Measurements from ENCODE around the gene C20orf173.
A peak's percentile ranks its signal among the peaks of the same experiment; 100 is the strongest.

C20orf173 gene

DNA sequence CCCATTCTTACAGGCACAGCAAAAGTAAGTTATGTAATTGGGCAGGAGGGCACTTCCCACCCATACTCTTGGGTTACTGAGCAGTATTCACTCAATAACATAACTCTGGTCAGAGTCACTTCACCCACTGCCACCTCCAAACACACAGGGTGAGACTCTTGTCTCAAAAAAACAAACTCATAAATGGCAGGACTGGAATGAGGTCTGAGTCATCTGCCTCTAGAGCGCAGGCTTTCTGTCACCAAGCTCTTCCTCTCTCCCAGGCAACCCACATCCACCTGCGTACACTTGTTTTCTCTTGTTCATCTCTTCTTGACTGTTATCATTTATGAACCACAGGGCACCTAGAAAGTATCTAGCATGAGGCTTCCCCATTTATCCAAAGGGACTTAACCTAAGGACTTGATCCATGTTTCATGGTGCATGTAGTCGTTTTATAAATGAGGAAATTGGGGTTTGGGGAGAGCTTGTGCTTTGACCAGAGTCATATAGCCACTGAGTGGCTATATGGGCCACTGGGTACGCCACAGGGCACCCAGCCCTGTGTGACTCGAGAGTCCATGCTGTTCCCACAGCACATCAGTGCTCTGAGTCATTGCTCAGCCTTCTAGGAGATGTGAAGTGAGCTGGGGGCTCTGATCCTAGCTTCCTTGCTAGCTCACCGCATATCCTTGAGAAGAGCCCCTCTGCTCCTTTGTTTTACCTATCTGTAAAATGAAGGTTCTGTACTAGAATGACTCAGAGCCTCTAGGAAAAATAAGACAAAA lies 22.4 kb downstream of the C20orf173 start:
- H3K27me3 Mint-ChIP-seq (ENCODE audit: low read depth), result no peaks in the 10 kb centered on the region
- H3K4me3 Mint-ChIP-seq, result no peak overlapping the region
- H3K9me3 Mint-ChIP-seq, result no peaks in the 10 kb centered on the region
- peak overlapping the region; percentile 32 for H3K27ac Mint-ChIP-seq
- H3K4me1 Mint-ChIP-seq (ENCODE audit: low read depth), result peaks cover 29% of the 10 kb centered on the region
- H3K36me3 Mint-ChIP-seq (ENCODE audit: low read depth), result peaks cover 56% of the 10 kb centered on the region

GRCh38 chr20:35506179-35506578 lies 23.3 kb downstream of the C20orf173 start:
- Mint-ChIP-seq H3K27me3 (ENCODE audit: low read depth) (no peaks in the 10 kb centered on the region), H3K4me3 (no peak overlapping the region), H3K36me3 (ENCODE audit: low read depth) (peaks cover 53% of the 10 kb centered on the region), H3K9me3 (no peaks in the 10 kb centered on the region), H3K27ac (peak overlapping the region; percentile 55), H3K4me1 (ENCODE audit: low read depth) (peaks cover 30% of the 10 kb centered on the region)

DNA sequence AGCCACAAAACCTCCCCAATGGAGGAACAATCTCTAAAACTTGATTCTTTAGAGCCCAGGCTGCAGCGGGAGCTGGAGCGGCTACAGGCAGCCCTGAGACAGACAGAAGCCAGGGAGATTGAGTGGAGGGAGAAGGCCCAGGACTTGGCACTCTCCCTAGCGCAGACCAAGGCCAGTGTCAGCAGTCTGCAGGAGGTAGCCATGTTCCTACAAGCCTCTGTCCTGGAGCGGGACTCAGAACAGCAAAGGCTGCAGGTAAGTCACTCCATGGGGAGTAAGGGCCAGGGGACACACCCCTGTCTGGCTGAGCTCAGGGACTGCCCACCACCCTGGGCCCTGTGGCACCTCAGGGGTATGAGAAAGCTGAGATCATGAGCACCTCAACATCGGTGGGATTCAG lies 24.7 kb downstream of the C20orf173 start:
- Mint-ChIP-seq H3K9me3 (no peaks in the 10 kb centered on the region), H3K4me1 (ENCODE audit: low read depth) (peaks cover 30% of the 10 kb centered on the region), H3K27ac (no peak overlapping the region), H3K4me3 (no peak overlapping the region), H3K36me3 (ENCODE audit: low read depth) (peaks cover 66% of the 10 kb centered on the region), H3K27me3 (ENCODE audit: low read depth) (no peaks in the 10 kb centered on the region)

DNA sequence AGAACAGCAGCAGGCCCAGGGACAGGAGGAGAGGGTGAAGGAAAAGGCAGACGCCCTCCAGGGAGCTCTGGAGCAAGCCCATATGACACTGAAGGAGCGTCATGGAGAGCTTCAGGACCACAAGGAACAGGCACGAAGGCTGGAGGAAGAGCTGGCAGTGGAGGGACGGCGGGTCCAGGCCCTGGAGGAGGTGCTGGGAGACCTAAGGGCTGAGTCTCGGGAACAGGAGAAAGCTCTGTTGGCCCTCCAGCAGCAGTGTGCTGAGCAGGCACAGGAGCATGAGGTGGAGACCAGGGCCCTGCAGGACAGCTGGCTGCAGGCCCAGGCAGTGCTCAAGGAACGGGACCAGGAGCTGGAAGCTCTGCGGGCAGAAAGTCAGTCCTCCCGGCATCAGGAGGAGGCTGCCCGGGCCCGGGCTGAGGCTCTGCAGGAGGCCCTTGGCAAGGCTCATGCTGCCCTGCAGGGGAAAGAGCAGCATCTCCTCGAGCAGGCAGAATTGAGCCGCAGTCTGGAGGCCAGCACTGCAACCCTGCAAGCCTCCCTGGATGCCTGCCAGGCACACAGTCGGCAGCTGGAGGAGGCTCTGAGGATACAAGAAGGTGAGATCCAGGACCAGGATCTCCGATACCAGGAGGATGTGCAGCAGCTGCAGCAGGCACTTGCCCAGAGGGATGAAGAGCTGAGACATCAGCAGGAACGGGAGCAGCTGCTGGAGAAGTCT lies 25.5 kb downstream of the C20orf173 start:
- H3K4me3 Mint-ChIP-seq, result no peak overlapping the region
- no peaks in the 10 kb centered on the region for H3K9me3 Mint-ChIP-seq
- H3K4me1 Mint-ChIP-seq (ENCODE audit: low read depth), result peaks cover 30% of the 10 kb centered on the region
- H3K27ac Mint-ChIP-seq, result no peak overlapping the region
- H3K27me3 Mint-ChIP-seq (ENCODE audit: low read depth), result no peaks in the 10 kb centered on the region
- peaks cover 72% of the 10 kb centered on the region for H3K36me3 Mint-ChIP-seq (ENCODE audit: low read depth)

GRCh38 chr20:35503281-35503680 lies 26.2 kb downstream of the C20orf173 start:
- Mint-ChIP-seq H3K9me3 (no peaks in the 10 kb centered on the region), H3K27me3 (ENCODE audit: low read depth) (no peaks in the 10 kb centered on the region), H3K27ac (no peak overlapping the region), H3K4me3 (no peak overlapping the region), H3K36me3 (ENCODE audit: low read depth) (peaks cover 70% of the 10 kb centered on the region), H3K4me1 (ENCODE audit: low read depth) (peaks cover 30% of the 10 kb centered on the region)

GRCh38 chr20:35502352-35502751 lies 27.1 kb downstream of the C20orf173 start:
- no peak overlapping the region for H3K27ac Mint-ChIP-seq
- peaks cover 30% of the 10 kb centered on the region for H3K4me1 Mint-ChIP-seq (ENCODE audit: low read depth)
- H3K36me3 Mint-ChIP-seq (ENCODE audit: low read depth), result peaks cover 73% of the 10 kb centered on the region
- no peaks in the 10 kb centered on the region for H3K9me3 Mint-ChIP-seq
- no peaks in the 10 kb centered on the region for H3K27me3 Mint-ChIP-seq (ENCODE audit: low read depth)
- H3K4me3 Mint-ChIP-seq, result no peak overlapping the region

DNA sequence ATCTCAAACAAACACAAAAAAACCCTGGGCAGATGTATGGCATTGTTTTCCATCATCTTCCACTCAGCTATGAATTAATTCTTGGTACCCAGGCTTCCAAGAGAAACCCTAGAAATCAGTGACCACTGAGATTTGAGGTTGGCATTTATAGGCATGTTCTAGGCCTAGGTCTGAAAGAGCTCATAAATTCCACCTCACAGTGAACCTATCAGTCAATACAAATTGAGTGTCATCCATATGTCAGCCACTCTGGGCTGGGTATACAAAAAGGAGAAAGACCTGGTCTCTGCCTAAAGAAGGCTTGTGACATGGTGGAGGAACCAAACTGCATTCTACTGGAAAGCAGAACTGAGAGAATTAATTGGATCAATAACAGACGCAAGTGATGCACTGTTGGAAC lies 30.2 kb downstream of the C20orf173 start:
- H3K27me3 Mint-ChIP-seq (ENCODE audit: low read depth), result no peaks in the 10 kb centered on the region
- peaks cover 70% of the 10 kb centered on the region for H3K36me3 Mint-ChIP-seq (ENCODE audit: low read depth)
- H3K4me3 Mint-ChIP-seq, result no peak overlapping the region
- peaks cover 16% of the 10 kb centered on the region for H3K4me1 Mint-ChIP-seq (ENCODE audit: low read depth)
- H3K9me3 Mint-ChIP-seq, result no peaks in the 10 kb centered on the region
- H3K27ac Mint-ChIP-seq, result no peak overlapping the region

GRCh38 chr20:35497780-35498189 lies 31.7 kb downstream of the C20orf173 start:
- Mint-ChIP-seq H3K27me3 (ENCODE audit: low read depth) (no peaks in the 10 kb centered on the region), H3K9me3 (no peaks in the 10 kb centered on the region), H3K36me3 (ENCODE audit: low read depth) (peaks cover 68% of the 10 kb centered on the region), H3K27ac (no peak overlapping the region), H3K4me3 (no peak overlapping the region), H3K4me1 (ENCODE audit: low read depth) (peaks cover 11% of the 10 kb centered on the region)

- H3K27me3 Mint-ChIP-seq (ENCODE audit: low read depth), result no peaks in the 10 kb centered on the region
- no peak overlapping the region for H3K27ac Mint-ChIP-seq
- H3K4me1 Mint-ChIP-seq (ENCODE audit: low read depth), result peaks cover 15% of the 10 kb centered on the region
- no peaks in the 10 kb centered on the region for H3K9me3 Mint-ChIP-seq
- no peak overlapping the region for H3K4me3 Mint-ChIP-seq
- peaks cover 64% of the 10 kb centered on the region for H3K36me3 Mint-ChIP-seq (ENCODE audit: low read depth)
Measured at GRCh38 chr20:35497320-35497719, 32.1 kb downstream of the C20orf173 start.

DNA sequence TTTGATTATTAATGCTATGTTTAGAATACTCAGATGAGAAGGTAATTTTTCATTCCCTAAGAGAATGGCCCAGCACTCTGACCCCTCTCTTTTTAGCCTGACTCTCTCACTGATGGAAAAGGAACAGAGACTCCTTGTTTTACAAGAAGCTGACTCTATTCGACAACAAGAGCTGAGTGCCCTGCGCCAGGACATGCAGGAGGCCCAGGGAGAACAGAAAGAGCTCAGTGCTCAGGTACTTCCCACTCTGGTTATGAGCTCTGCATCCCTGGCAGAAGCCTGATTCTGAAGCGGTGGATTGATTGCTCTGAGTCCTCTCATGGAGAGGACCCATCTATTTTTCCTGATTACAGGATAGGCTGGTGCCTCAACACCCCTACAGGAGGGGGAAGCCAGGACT lies 33.0 kb downstream of the C20orf173 start:
- Mint-ChIP-seq H3K4me1 (ENCODE audit: low read depth) (peaks cover 19% of the 10 kb centered on the region), H3K4me3 (no peak overlapping the region), H3K27me3 (ENCODE audit: low read depth) (no peaks in the 10 kb centered on the region), H3K36me3 (ENCODE audit: low read depth) (peaks cover 59% of the 10 kb centered on the region), H3K9me3 (no peaks in the 10 kb centered on the region), H3K27ac (no peak overlapping the region)

GRCh38 chr20:35492352-35492751 lies 37.1 kb downstream of the C20orf173 start:
- peak overlapping the region; percentile 100 for H3K4me3 Mint-ChIP-seq
- peaks cover 50% of the 10 kb centered on the region for H3K36me3 Mint-ChIP-seq (ENCODE audit: low read depth)
- peak overlapping the region; percentile 5 for H3K27ac Mint-ChIP-seq
- no peaks in the 10 kb centered on the region for H3K27me3 Mint-ChIP-seq (ENCODE audit: low read depth)
- H3K9me3 Mint-ChIP-seq, result no peaks in the 10 kb centered on the region
- peaks cover 42% of the 10 kb centered on the region for H3K4me1 Mint-ChIP-seq (ENCODE audit: low read depth)

DNA sequence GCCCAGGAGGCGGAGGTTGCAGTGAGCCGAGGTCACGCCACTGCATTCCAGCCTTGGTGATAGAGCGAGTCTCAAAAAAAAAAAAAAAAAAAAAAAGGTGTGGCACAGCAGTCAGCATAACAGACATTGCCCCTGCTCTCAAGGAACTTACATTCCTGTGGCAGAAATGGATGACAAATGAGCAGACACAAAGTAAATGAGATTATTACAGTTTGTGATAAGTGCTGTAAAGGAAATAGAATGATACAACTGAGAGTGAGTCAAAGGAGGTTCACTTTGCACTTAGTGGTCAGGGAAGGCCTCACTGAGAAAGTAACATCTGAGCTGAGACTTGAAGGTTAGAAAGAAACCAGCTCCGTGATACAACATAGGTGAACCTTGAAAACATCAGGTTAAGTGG lies 37.6 kb downstream of the C20orf173 start:
- peaks cover 49% of the 10 kb centered on the region for H3K36me3 Mint-ChIP-seq (ENCODE audit: low read depth)
- H3K4me1 Mint-ChIP-seq (ENCODE audit: low read depth), result peaks cover 42% of the 10 kb centered on the region
- H3K27me3 Mint-ChIP-seq (ENCODE audit: low read depth), result no peaks in the 10 kb centered on the region
- H3K27ac Mint-ChIP-seq, result peak overlapping the region; percentile 100
- no peaks in the 10 kb centered on the region for H3K9me3 Mint-ChIP-seq
- H3K4me3 Mint-ChIP-seq, result peak overlapping the region; percentile 100

- no peaks in the 10 kb centered on the region for H3K27me3 Mint-ChIP-seq (ENCODE audit: low read depth)
- H3K4me3 Mint-ChIP-seq, result peak overlapping the region; percentile 100
- H3K9me3 Mint-ChIP-seq, result no peaks in the 10 kb centered on the region
- H3K27ac Mint-ChIP-seq, result peak overlapping the region; percentile 100
- H3K36me3 Mint-ChIP-seq (ENCODE audit: low read depth), result peaks cover 43% of the 10 kb centered on the region
- H3K4me1 Mint-ChIP-seq (ENCODE audit: low read depth), result peaks cover 42% of the 10 kb centered on the region
Measured at GRCh38 chr20:35490736-35491181, 38.7 kb downstream of the C20orf173 start.

DNA sequence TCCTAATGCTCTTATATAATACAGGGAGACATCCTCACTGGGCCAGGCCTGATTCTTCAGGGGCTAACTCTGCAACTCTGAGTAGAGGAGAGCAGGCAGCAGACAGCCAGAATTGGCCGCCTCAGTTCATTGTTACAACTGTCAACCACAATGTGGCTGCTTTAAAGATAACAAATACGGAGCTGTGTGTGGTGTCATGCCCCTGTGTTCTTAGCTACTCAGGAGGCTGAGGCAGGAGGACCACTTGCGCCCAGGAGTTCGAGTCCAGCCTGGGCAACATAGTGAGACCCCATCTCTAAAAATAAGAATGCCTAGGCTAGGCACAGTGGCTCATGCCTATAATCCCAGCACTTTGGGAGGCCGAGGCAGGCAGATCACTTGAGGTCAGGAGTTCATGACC lies 39.7 kb downstream of the C20orf173 start:
- H3K27me3 Mint-ChIP-seq (ENCODE audit: low read depth), result no peaks in the 10 kb centered on the region
- H3K4me3 Mint-ChIP-seq, result peak overlapping the region; percentile 80
- H3K27ac Mint-ChIP-seq, result peak overlapping the region; percentile 80
- H3K36me3 Mint-ChIP-seq (ENCODE audit: low read depth), result peaks cover 36% of the 10 kb centered on the region
- no peaks in the 10 kb centered on the region for H3K9me3 Mint-ChIP-seq
- H3K4me1 Mint-ChIP-seq (ENCODE audit: low read depth), result peaks cover 36% of the 10 kb centered on the region

DNA sequence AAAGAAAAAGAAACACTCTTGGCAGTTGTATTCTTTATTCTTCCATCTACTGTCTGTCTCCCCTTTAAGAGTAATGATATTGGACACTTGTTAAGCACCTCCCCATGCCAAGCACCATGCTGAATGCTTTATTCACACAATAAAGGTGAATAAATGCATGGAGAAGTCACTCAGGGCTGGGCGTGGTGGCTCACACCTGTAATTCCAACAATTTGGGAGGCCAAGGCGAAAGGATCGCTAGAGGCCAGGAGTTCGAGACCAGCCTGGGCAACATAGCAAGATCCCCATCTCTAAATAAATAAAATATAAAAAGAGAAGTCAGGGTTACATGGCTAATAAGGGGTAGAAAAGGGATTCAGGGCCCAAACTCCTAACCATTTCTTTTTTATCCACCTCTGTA lies 42.0 kb downstream of the C20orf173 start:
- H3K27me3 Mint-ChIP-seq (ENCODE audit: low read depth), result no peaks in the 10 kb centered on the region
- H3K27ac Mint-ChIP-seq, result no peak overlapping the region
- no peak overlapping the region for H3K4me3 Mint-ChIP-seq
- H3K36me3 Mint-ChIP-seq (ENCODE audit: low read depth), result peaks cover 35% of the 10 kb centered on the region
- H3K4me1 Mint-ChIP-seq (ENCODE audit: low read depth), result peaks cover 34% of the 10 kb centered on the region
- peaks cover 6% of the 10 kb centered on the region for H3K9me3 Mint-ChIP-seq

Data from T-helper 1 cell treated with Interleukin-12 subunit alpha and Interleukin-12 subunit beta and Interleukin-4 antibody, amounts not matched to agents 30 μg/mL and 1 μg/mL, for 36 hours (primary cell).